K562 (cell line): ENCODE data around the gene CD207. TPM values are rescaled to one million over a fixed set of nuclear protein-coding genes. Genes with fewer than 3 reads are reported as not detected.

Experiments used
- ATAC-seq: fragments of 200-7000 bp; cut with Tn5 transposase; 3 replicates; pipeline ENCODE4 v1.9.1; 2020; ENCODE audit warnings: moderate library complexity
- BruUV-seq: library from RNA; stranded (reverse); fragments of 400-500 nt; replicated peaks from 2 replicates; lab custom pipeline; 2021; lab: Mats Ljungman, UMichigan
- CTCF ChIA-PET: fragments of 300-600 bp; formaldehyde crosslinking; extraction: SDS; loops from one replicate; lab custom pipeline; 2021; ENCODE audit warnings: low intra/inter-chr PET ratio; lab: Yijun Ruan, JAX
- POLR2A ChIA-PET: fragments of 300-600, 350-650 bp; sonication (Branson Sonifier 250); formaldehyde crosslinking; extraction: SDS; loops from one replicate; lab custom pipeline; 2021; ENCODE audit warnings: antibody characterized with exemption, inconsistent platforms; lab: Yijun Ruan, JAX
- DNase-seq, 4 experiments: peaks; one replicate each; pipeline versions ENCODE4 v3.0.0 to v3.0.0-alpha.2; 2011 to 2018; ENCODE audit warnings: low spot score in 3 of 4, mixed read lengths in 3 of 4; ENCODE audit errors: extremely low read depth in 1 of 4
- FAIRE-seq: peaks from 2 replicates; lab custom pipeline; 2011; peaks lifted over from hg19 to GRCh38; lab: Jason Lieb, UNC
- H2AFZ ChIP-seq: 2 replicates; pipeline ENCODE4 v1.6.0; 2011; ENCODE audit warnings: low read depth, low read length, control low read depth, inconsistent platforms
- H3K27ac ChIP-seq: fragments of 200-600 bp; 3 replicates; pipeline ENCODE4 v1.8.0; 2011; ENCODE audit warnings: low read depth, mild to moderate bottlenecking, control low read depth, inconsistent platforms, low read length, moderate library complexity, mixed read lengths; ENCODE audit errors: extremely low read depth
- H3K27me3 ChIP-seq, 2 experiments: fragments of 300-600 bp in 1 of 2; 2 replicates in 1 of 2; 3 replicates in 1 of 2; pipeline versions ENCODE4 v1.6.0 to v1.8.0; 2011; ENCODE audit warnings: inconsistent platforms in 2 of 2, low read length in 2 of 2, mild to moderate bottlenecking in 1 of 2, mixed read lengths in 1 of 2, moderate library complexity in 1 of 2; ENCODE audit not compliant: control insufficient read depth in 2 of 2, insufficient read depth in 2 of 2
- H3K36me3 ChIP-seq: fragments of 300-600 bp; 3 replicates; pipeline ENCODE4 v1.8.0; 2011; ENCODE audit warnings: mild to moderate bottlenecking, low read length, inconsistent platforms; ENCODE audit not compliant: control insufficient read depth, insufficient read depth
- H3K4me1 ChIP-seq, 2 experiments: fragments of 200-600 bp in 1 of 2; replicated peaks in 1 of 2; 2 replicates in 1 of 2; 3 replicates in 1 of 2; pipeline versions ENCODE4 v1.5.1 to v1.8.0; 2011; ENCODE audit warnings: inconsistent platforms in 2 of 2, low read length in 2 of 2, mild to moderate bottlenecking in 1 of 2, mixed read lengths in 1 of 2, moderate library complexity in 1 of 2; ENCODE audit not compliant: control insufficient read depth in 2 of 2, insufficient read depth in 2 of 2
- H3K4me2 ChIP-seq: 2 replicates; pipeline ENCODE4 v1.6.1; 2011; ENCODE audit warnings: low read length, control low read depth, inconsistent platforms, mixed read lengths; ENCODE audit not compliant: insufficient read depth
- H3K4me3 ChIP-seq: fragments of 200-600 bp; sonication (generic), shearing (Covaris generic); 2 replicates; pipeline ENCODE4 v1.5.1; 2016; ENCODE audit warnings: control low read depth, inconsistent platforms
- H3K79me2 ChIP-seq: fragments of 200-600 bp; 3 replicates; pipeline ENCODE4 v1.8.0; 2011; ENCODE audit warnings: low read length, inconsistent platforms; ENCODE audit not compliant: control insufficient read depth, insufficient read depth
- H3K9ac ChIP-seq, 2 experiments: 2 replicates each; pipeline versions ENCODE4 v1.6.0 to v1.6.1; 2011; ENCODE audit warnings: low read depth in 2 of 2, low read length in 2 of 2, control low read depth in 1 of 2, inconsistent platforms in 1 of 2, mild to moderate bottlenecking in 1 of 2, mixed read lengths in 1 of 2; ENCODE audit not compliant: insufficient read depth in 1 of 2
- H3K9me1 ChIP-seq: one replicate; pipeline ENCODE4 v1.6.0; 2011; ENCODE audit warnings: inconsistent platforms, mild to moderate bottlenecking, low read length, moderate library complexity; ENCODE audit not compliant: control insufficient read depth, insufficient read depth
- H3K9me3 ChIP-seq: replicated peaks from 2 replicates; pipeline ENCODE4 v1.5.1; 2011; ENCODE audit warnings: low read depth, low read length, inconsistent platforms; ENCODE audit not compliant: control insufficient read depth, insufficient read depth
- H4K20me1 ChIP-seq: replicated peaks from 2 replicates; pipeline ENCODE4 v1.6.1; 2011; ENCODE audit warnings: low read length, inconsistent platforms, mixed read lengths; ENCODE audit not compliant: control insufficient read depth, insufficient read depth
- HDAC1 ChIP-seq, 2 experiments: fragments of 450-650 bp; IDR thresholded peaks; 2 replicates each; pipeline ENCODE4 v1.6.1; 2016 to 2017; ENCODE audit warnings: inconsistent platforms in 1 of 2, mild to moderate bottlenecking in 1 of 2, moderate library complexity in 1 of 2
- MCM3 ChIP-seq: fragments of 450-650 bp; IDR thresholded peaks from 2 replicates; pipeline ENCODE4 v1.6.1; 2016
- RAD21 ChIP-seq, 2 experiments: fragments of 250-450 bp in 1 of 2; fragments of 450-650 bp in 1 of 2; sonication (Bioruptor Pico) in 1 of 2; formaldehyde crosslinking in 1 of 2; IDR thresholded peaks in 1 of 2; conservative IDR thresholded peaks in 1 of 2; 2 replicates each; pipeline versions ENCODE4 v1.4.0 to v1.8.0; 2020 to 2022; ENCODE audit warnings: mild to moderate bottlenecking in 2 of 2, moderate library complexity in 1 of 2
- ZFP91 ChIP-seq: sonication (generic); formaldehyde crosslinking; IDR thresholded peaks from 2 replicates; pipeline ENCODE4 v1.8.0; 2022; ENCODE audit warnings: mild to moderate bottlenecking, missing genetic modification reagents
- WGBS: fragments of 100-300 bp; shearing (Covaris generic); methylation state at CpG from one replicate; pipeline ENCODE4 v1.1.6; 2016; ENCODE audit warnings: low coverage, mixed read lengths; ENCODE audit not compliant: insufficient coverage; ENCODE audit errors: missing lambda C conversion rate; 5-methylcytosine and 5-hydroxymethylcytosine counted together
- in situ Hi-C: fragments of 300-500 bp; cut with MboI; formaldehyde crosslinking; loops from 4 replicates; pipeline ENCODE4 v1.15.0; 2018; ENCODE audit warnings: inconsistent platforms, mixed read lengths
- intact Hi-C: fragments of 100-400 bp; cut with micrococcal nuclease; formaldehyde crosslinking; loops from 2 replicates; pipeline ENCODE4 v1.14.2; 2022
- polyA plus RNA-seq, 8 experiments: library from polyadenylated mRNA; depleted of rRNA in 4 of 8; stranded (reverse) in 5 of 8; unstranded in 3 of 8; fragments of >200 nt; fragmentation: Nextera tagmentation in 2 of 8; fragmentation: Illumina TruSeq in 1 of 8; extraction: Ambion mirVana in 2 of 8; extraction: Trizol in 1 of 8; gene quantifications; 2 replicates each; pipeline versions ENCODE4 v1.2.1 to v1.2.3, GENCODE V29; 2011 to 2014; ENCODE audit warnings: inconsistent platforms in 1 of 8, missing spikeins in 1 of 8
- total RNA-seq, 7 experiments: library from RNA; depleted of rRNA in 6 of 7; stranded (reverse); fragments of >200 nt in 6 of 7; fragmentation: Illumina TruSeq in 2 of 7; extraction: Trizol in 2 of 7; gene quantifications; 2 replicates each; pipeline versions ENCODE4 v1.2.1 to v1.2.3, GENCODE V29; 2011 to 2021; ENCODE audit warnings: low replicate concordance in 1 of 7

Gene CD207
- total and polyA plus RNA-seq, 9 of the 15 experiments (the other 6 are each of a cell fraction or from before 2014, with no cell fraction given), result not detected

- TF ChIP-seq ZFP91 (CRISPR knock-in tag), result no peak
- no peak for TF ChIP-seq RAD21 (CRISPR knock-in tag; conservative IDR thresholded peaks at IDR 0.05 in 1 of 2, IDR thresholded peaks at IDR 0.05 in 1 of 2)
These were observed 18.2 kb downstream of the CD207 start (continued) for GRCh38 chr2:70817284-70817954.

GRCh38 chr2:70816726-70817125 is 18.9 kb downstream of the CD207 start:
- Histone ChIP-seq H2AFZ (no peak overlapping the region), H3K79me2 (no peaks in the 10 kb centered on the region), H3K36me3 (no peaks in the 10 kb centered on the region), H3K27me3 (peaks cover 43 to 61% of the 10 kb centered on the region in 2 experiments), H3K4me3 (no peak overlapping the region), H3K9me3 (no peaks in the 10 kb centered on the region), H3K9me1 (no peaks in the 10 kb centered on the region), H3K4me1 (no peaks in the 10 kb centered on the region), H3K4me2 (no peak overlapping the region), H4K20me1 (no peaks in the 10 kb centered on the region), H3K9ac (no peak overlapping the region), H3K27ac (no peak overlapping the region)
- no peak for DNase-seq
- 0% methylated on average over 5 of the region's 5 CpGs for WGBS
- POLR2A ChIA-PET, result interaction anchor here (1.5 kb wide), 1 partner anchor 10 kb away, joined by 4 read pairs; no protein-coding TSS in a partner anchor
- in situ Hi-C loops (no loop called here), intact Hi-C loops (no loop called here)
- FAIRE-seq, result no peak
- CTCF ChIA-PET, result no interaction called here
- no peak for ATAC-seq
- no TSS peak for BruUV-seq
- TF ChIP-seq MCM3 (no peak), HDAC1 (IDR thresholded peaks at IDR 0.05) (no peak)
